Hematopoietic multipotent progenitor cell (in vitro differentiated cells): ENCODE measurements around the gene GLP1R. TPM values are rescaled to one million over a fixed set of nuclear protein-coding genes. Genes with fewer than 3 reads are reported as not detected.
"Not testable (repeated sequence)": the region's sequence is repeated elsewhere in the genome, so short reads cannot be mapped to it uniquely, and the experiment has no call there.

Source experiments
- DNase-seq, 3 donors: peaks; one replicate each; pipeline ENCODE4 v3.0.0-alpha.2; 2011 to 2015; ENCODE audit warnings: low read depth in 2 of 3, low spot score in 2 of 3
- total RNA-seq: library from RNA; depleted of rRNA; stranded (reverse); fragments of >200 nt; gene quantifications from one replicate; pipeline ENCODE4 v1.2.3, GENCODE V29; 2012

The GLP1R gene
- total RNA-seq, 1 donor = not detected

DNA sequence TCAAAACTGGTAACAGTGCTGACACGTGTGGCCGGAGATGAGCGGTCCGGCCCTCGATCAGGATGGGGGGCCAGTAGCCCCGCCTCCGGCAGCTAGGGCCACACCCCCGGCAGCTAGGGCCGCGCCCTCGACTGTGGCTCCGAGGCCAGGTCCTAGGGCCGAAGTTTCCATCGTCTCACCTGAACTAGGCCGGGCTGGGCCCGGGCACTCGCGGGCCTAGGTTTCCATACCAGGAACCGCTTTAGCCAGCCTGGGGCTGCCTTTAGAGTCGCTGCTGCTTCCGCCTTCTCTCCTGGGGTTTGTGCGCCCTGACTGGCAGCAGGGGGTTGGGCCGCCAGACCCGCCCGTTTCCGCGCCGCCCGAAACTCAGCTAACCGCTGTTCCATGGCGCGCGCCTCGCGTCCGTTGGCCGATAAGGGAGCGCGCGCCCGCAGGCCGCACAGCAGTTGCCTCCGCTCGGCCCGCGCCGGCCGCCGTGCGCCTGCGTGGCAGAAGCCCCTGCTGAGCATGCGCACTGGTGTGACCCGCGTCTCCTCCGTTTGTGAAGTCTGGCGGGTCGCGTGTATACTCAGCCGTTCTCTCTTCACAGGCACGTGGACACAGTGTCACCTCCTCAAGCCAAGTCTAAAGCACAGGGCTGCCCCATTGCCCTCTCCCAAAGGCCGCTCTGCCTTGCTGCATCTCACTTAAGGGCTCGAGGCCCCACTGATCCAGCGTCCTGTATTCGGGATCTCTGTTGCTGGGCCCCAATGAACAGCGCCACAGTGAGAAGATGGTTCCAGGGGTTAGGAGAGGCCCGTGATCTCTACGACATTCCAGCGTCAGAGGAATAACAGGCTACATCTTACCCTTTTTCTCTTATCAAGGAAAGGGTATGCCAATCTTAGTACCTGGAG lies 66.4 kb downstream of the GLP1R start, which contains the start of gene SAYSD1:
SAYSD1 (minus strand) TSS at position 483 of the 896 bp plus-strand sequence; CDS start at position 386, 97 bp downstream.
- peak; percentile 95 to 96 (median 96) for DNase-seq

DNA sequence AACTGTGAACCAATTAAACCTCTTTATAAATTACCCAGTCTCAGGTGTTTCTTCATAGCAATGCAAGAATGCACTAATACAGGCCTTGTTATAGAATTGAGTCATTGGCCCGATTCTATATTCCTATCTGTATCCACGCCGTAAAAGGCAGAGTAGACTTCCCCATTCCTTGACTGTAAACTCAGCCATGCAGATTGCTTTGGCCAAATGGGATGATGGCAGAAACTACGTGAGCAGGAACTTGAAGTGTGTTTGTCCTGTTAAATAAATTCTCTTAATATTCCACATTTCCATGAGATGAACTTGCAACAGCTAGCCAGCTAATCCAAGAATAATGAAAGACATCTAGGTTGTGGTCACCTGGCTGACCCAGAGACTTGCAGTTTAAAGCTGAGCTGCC lies 70.3 kb downstream of the GLP1R start:
- DNase-seq = no peak

GRCh38 chr6:39124114-39124513 lies 75.5 kb downstream of the GLP1R start:
- DNase-seq = no peak

DNA sequence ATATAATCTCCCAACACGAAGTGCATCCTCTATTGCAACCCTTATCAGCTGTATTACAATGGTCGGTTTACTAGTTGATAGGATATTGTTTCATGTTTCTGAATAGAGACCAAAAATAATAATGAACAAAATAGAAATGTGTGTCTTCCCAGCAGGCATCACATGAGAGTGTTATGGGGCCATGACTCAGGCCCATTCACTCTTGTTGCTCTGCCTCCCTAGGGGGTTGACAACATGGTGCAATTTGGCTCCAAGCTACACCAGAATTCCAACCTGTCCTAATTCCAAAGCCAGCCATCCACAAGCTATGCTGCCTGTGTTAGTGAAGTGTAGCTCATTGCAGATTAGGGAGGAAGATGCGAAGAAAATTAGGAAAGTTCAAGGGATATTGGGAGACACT lies 79.5 kb downstream of the GLP1R start:
- no peak for DNase-seq

DNA sequence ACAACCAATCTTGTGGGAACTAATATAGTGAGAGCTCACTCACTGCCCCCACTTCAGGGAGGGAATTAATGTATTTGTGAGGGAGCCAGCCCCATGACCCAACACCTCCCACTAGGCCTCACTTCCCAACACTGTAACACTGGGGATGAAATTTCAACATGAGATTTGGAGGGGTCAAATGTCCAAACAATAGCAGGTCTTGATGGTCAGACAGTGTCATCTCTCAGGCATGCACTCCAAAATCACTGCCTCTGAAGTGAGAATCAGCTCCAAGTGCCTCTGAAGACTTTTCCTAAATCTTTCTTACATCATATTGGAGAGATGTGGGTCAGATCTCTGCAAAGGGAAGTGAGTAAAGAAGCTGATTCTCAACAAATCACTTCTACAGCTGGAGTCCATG lies 80.3 kb downstream of the GLP1R start:
- no peak for DNase-seq

DNA sequence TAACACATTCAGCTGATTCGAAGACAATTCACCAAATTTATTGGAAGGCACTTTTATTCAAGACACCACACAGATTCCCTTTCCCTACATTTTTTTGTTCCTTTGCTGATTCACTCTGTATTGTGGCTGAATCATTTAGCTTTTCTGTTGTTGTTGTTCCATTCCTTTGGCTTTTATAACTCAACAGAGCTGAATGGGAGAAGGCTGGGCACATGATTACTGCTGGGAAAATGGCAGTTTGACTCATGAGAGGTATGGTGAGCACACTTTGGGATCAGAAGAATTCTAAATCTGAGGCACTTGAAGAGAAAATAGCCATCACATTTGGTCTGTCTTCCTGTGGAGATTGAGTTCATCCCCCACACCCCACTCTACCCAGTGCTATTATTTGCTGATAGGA lies 82.1 kb downstream of the GLP1R start:
- DNase-seq = no peak

DNA sequence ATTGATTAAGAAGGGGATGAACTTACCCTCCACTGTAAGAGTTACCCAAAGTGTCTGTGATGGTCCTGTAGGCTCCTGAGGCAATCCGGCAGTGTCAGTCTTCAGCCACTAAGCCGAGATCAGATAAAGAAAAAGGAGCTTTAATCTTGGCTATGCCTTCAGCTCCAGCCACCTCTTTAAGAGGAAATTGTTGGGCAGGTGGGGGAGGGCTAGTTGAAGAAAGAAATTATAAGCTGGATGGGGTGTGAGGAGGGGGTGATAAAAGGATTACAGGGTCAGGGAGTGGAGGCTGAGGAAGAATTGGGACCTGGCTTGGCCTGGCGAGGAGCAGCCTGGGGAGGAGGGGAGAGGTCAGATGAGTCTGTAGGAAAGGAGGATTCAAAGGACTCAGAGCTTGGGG lies 86.2 kb downstream of the GLP1R start:
- DNase-seq = not testable (repeated sequence)

DNA sequence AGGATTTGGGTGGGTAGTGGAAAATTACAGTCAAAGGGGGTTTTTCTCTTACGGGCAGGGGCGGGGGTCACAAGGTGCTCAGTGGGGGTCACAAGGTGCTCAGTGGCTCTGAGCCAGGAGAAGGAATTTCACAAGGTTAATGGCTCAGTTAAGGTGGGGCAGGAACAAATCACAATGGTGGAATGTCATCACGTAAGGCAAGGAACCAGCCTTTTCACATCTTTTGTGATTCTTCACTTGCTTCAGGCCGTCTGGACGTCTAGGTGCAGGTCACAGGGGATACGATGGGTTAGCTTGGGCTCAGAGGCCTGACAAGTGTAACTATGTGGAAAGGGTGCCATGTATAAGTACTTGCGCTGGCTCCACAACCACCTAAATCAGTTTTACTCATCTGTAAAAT lies 87.6 kb downstream of the GLP1R start:
- not testable (repeated sequence) for DNase-seq

DNA sequence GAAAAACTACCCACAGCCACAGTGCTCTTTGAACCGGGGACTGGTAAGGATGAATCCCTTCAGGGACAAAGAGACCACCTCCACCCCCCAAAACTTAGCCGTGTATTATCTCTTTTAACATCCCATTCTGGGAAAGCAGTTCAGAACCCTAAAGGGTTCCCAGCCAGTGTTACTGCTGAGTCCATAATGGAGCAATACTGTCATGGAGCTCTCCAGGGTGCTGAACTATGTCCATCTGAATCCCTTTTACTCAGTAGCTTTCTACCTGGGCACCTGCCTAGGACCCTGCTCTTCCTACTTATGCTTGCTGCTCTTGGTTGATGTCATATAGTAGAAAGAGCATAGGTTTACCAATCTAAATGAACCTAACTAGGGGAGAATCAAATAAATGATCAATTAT lies 88.7 kb downstream of the GLP1R start:
- DNase-seq = peak in 2 of 3 donors; percentile 38 to 71

Other genes starting within 250 kb of the GLP1R start
- 10.8 TPM for gene SAYSD1, start 66.4 kb downstream of the GLP1R start, total RNA-seq
- 18.6 TPM for gene KCNK5, start 180.7 kb downstream of the GLP1R start, total RNA-seq